A673 (cell line): ENCODE data around the gene MYRFL. TPM values are rescaled to one million over a fixed set of nuclear protein-coding genes. Genes with fewer than 3 reads are reported as not detected.

Source experiments
- BruUV-seq: library from RNA; stranded (reverse); fragments of 400-500 nt; replicated peaks from 2 replicates; lab custom pipeline; 2021; lab: Mats Ljungman, UMichigan
- CTCF ChIA-PET: fragments of 300-600 bp; sonication (Branson Sonifier 250); formaldehyde crosslinking; loops from one replicate; lab custom pipeline; 2022; ENCODE audit warnings: antibody characterized with exemption; lab: Charles Lee
- POLR2A ChIA-PET: fragments of 300-600 bp; sonication (Branson Sonifier 250); formaldehyde crosslinking; loops from one replicate; lab custom pipeline; 2022; ENCODE audit warnings: antibody characterized with exemption; ENCODE audit not compliant: low non-redundant PET; lab: Charles Lee
- DNase-seq: peaks from one replicate; pipeline ENCODE4 v3.0.0-alpha.2; 2015; ENCODE audit warnings: low spot score
- H3K27ac ChIP-seq: fragments of 200-600 bp; sonication (generic); 2 replicates; pipeline ENCODE4 v1.5.1; 2016; ENCODE audit warnings: mixed run types, low read depth, mild to moderate bottlenecking, mixed read lengths, antibody characterized with exemption, low read length; ENCODE audit not compliant: poor library complexity, severe bottlenecking
- H3K27me3 ChIP-seq: fragments of 200-600 bp; sonication (generic); replicated peaks from 2 replicates; pipeline ENCODE4 v1.6.1; 2017; ENCODE audit warnings: mixed run types, low read depth, mild to moderate bottlenecking, mixed read lengths, antibody characterized with exemption, low read length; ENCODE audit not compliant: insufficient read depth, poor library complexity
- H3K36me3 ChIP-seq: fragments of 200-600 bp; sonication (generic); 2 replicates; pipeline ENCODE4 v1.6.1; 2016; ENCODE audit warnings: mixed run types, mild to moderate bottlenecking, mixed read lengths, antibody characterized with exemption, low read length; ENCODE audit not compliant: insufficient read depth, poor library complexity, severe bottlenecking
- H3K4me1 ChIP-seq: fragments of 200-600 bp; sonication (generic); 2 replicates; pipeline ENCODE4 v1.6.1; 2017; ENCODE audit warnings: mixed run types, mild to moderate bottlenecking, mixed read lengths, antibody characterized with exemption, low read length; ENCODE audit not compliant: insufficient read depth, poor library complexity, severe bottlenecking
- H3K4me3 ChIP-seq: fragments of 200-600 bp; sonication (generic); 2 replicates; pipeline ENCODE4 v1.5.1; 2016; ENCODE audit warnings: low read depth, mixed run types, mild to moderate bottlenecking, mixed read lengths, low read length; ENCODE audit not compliant: poor library complexity, severe bottlenecking
- H3K9me3 ChIP-seq: fragments of 200-600 bp; sonication (generic); 2 replicates; pipeline ENCODE4 v1.6.1; 2016; ENCODE audit warnings: mixed run types, low read depth, mild to moderate bottlenecking, mixed read lengths, antibody characterized with exemption, low read length; ENCODE audit not compliant: poor library complexity, severe bottlenecking
- CTCF ChIP-seq: fragments of 300-800, 200-600 bp; sonication (generic); conservative IDR thresholded peaks from 2 replicates; pipeline ENCODE4 v1.5.1; 2017; ENCODE audit warnings: low read depth, mild to moderate bottlenecking, antibody characterized with exemption, low read length, moderate library complexity, mixed read lengths
- EZH2 ChIP-seq: fragments of 200-600 bp; sonication (generic); IDR thresholded peaks from 2 replicates; pipeline ENCODE4 v1.6.1; 2017; ENCODE audit warnings: borderline replicate concordance, low read depth, mild to moderate bottlenecking, mixed read lengths, antibody characterized with exemption, low read length; ENCODE audit not compliant: poor library complexity, severe bottlenecking
- intact Hi-C: fragments of 100-400 bp; cut with micrococcal nuclease; formaldehyde crosslinking; loops from one replicate; pipeline ENCODE4 v1.10.0; 2022; ENCODE audit not compliant: unreplicated experiment
- total RNA-seq: library from RNA; stranded (reverse); gene quantifications from 2 replicates; pipeline ENCODE4 v1.2.3, GENCODE V29; 2021

The MYRFL gene
- total RNA-seq, 1 experiment from 2014 or later, result not detected

- Histone ChIP-seq H3K4me1 (no peaks in the 10 kb centered on the region), H3K27ac (no peak overlapping the region), H3K4me3 (no peak overlapping the region), H3K27me3 (no peaks in the 10 kb centered on the region), H3K36me3 (no peaks in the 10 kb centered on the region), H3K9me3 (no peaks in the 10 kb centered on the region)
- ChIA-PET CTCF (interaction anchor here (1.4 kb wide), 1 partner anchor 695 kb away, joined by 7 read pairs; no protein-coding TSS in a partner anchor), POLR2A (no interaction called here)
- no TSS peak for BruUV-seq
- intact Hi-C loops, result no loop called here
- no peak for DNase-seq
- TF ChIP-seq EZH2, result no peak
- no peak for TF ChIP-seq CTCF
Measured at GRCh38 chr12:69881771-69882170, 56.7 kb downstream of the MYRFL start.

- no peaks in the 10 kb centered on the region for H3K4me1 ChIP-seq
- no TSS peak for BruUV-seq
- ChIA-PET CTCF (interaction anchor here (0.5 kb wide), 1 partner anchor 63 kb away, joined by 3 read pairs; no protein-coding TSS in a partner anchor), POLR2A (no interaction called here)
- H3K4me3 ChIP-seq, result no peak overlapping the region
- H3K36me3 ChIP-seq, result no peaks in the 10 kb centered on the region
- intact Hi-C loops, result no loop called here
- TF ChIP-seq EZH2 (no peak), CTCF (no peak)
- no peaks in the 10 kb centered on the region for H3K27me3 ChIP-seq
- no peak for DNase-seq
- H3K9me3 ChIP-seq, result no peaks in the 10 kb centered on the region
- no peak overlapping the region for H3K27ac ChIP-seq
Measured at GRCh38 chr12:69884386-69884785, 59.4 kb downstream of the MYRFL start.

- no peaks in the 10 kb centered on the region for H3K27me3 ChIP-seq
- intact Hi-C loops, result no loop called here
- H3K27ac ChIP-seq, result no peak overlapping the region
- ChIA-PET CTCF (no interaction called here), POLR2A (no interaction called here)
- DNase-seq, result no peak
- BruUV-seq, result no TSS peak
- no peaks in the 10 kb centered on the region for H3K36me3 ChIP-seq
- no peaks in the 10 kb centered on the region for H3K9me3 ChIP-seq
- no peaks in the 10 kb centered on the region for H3K4me1 ChIP-seq
- TF ChIP-seq CTCF (no peak), EZH2 (no peak)
- H3K4me3 ChIP-seq, result no peak overlapping the region
Measured at GRCh38 chr12:69885658-69886057, 60.6 kb downstream of the MYRFL start.
